Immature natural killer cell (primary cell): ENCODE data around the gene SLC25A28. TPM values are rescaled to one million over a fixed set of nuclear protein-coding genes. Genes with fewer than 3 reads are reported as not detected.
"Not testable (repeated sequence)": the region's sequence is repeated elsewhere in the genome, so short reads cannot be mapped to it uniquely, and the experiment has no call there.

Experiments used
- DNase-seq, 3 donors: peaks; one replicate each; pipeline ENCODE4 v3.0.0; 2022; ENCODE audit warnings: mixed read lengths in 1 of 3
- H3K27ac Mint-ChIP-seq, 6 donors: one replicate each; pipeline ENCODE4 v1.8.0; 2020; ENCODE audit warnings: mixed read lengths in 6 of 6, mild to moderate bottlenecking in 5 of 6, inconsistent platforms in 4 of 6, moderate library complexity in 3 of 6
- H3K27me3 Mint-ChIP-seq, 3 donors: one replicate each; pipeline ENCODE4 v1.8.0; 2020 to 2021; ENCODE audit warnings: low read depth in 3 of 3, mild to moderate bottlenecking in 3 of 3, mixed read lengths in 3 of 3, moderate library complexity in 3 of 3, inconsistent platforms in 1 of 3
- H3K36me3 Mint-ChIP-seq, 3 donors: one replicate each; pipeline ENCODE4 v1.8.0; 2020; ENCODE audit warnings: mixed read lengths in 3 of 3, inconsistent platforms in 2 of 3, mild to moderate bottlenecking in 2 of 3
- H3K4me1 Mint-ChIP-seq, 2 donors: one replicate each; pipeline ENCODE4 v1.8.0; 2020; ENCODE audit warnings: inconsistent platforms in 2 of 2, mild to moderate bottlenecking in 2 of 2, mixed read lengths in 2 of 2, moderate library complexity in 1 of 2
- H3K4me3 Mint-ChIP-seq, 5 donors: one replicate each; pipeline ENCODE4 v1.8.0; 2020; ENCODE audit warnings: mild to moderate bottlenecking in 5 of 5, mixed read lengths in 5 of 5, inconsistent platforms in 3 of 5, moderate library complexity in 3 of 5
- H3K9me3 Mint-ChIP-seq, 6 donors: one replicate each; pipeline ENCODE4 v1.8.0; 2020; ENCODE audit warnings: mild to moderate bottlenecking in 6 of 6, mixed read lengths in 6 of 6, inconsistent platforms in 4 of 6, moderate library complexity in 3 of 6
- polyA plus RNA-seq, 3 donors: library from polyadenylated mRNA; unstranded; fragments of 300-500 nt; fragmentation: Illumina TruSeq; gene quantifications; one replicate each; pipeline ENCODE4 v1.2.3, GENCODE V29; 2021

SLC25A28 gene
- polyA plus RNA-seq, 3 donors from 2014 or later = 12.5 to 21.0 (median 13.2) TPM

DNA sequence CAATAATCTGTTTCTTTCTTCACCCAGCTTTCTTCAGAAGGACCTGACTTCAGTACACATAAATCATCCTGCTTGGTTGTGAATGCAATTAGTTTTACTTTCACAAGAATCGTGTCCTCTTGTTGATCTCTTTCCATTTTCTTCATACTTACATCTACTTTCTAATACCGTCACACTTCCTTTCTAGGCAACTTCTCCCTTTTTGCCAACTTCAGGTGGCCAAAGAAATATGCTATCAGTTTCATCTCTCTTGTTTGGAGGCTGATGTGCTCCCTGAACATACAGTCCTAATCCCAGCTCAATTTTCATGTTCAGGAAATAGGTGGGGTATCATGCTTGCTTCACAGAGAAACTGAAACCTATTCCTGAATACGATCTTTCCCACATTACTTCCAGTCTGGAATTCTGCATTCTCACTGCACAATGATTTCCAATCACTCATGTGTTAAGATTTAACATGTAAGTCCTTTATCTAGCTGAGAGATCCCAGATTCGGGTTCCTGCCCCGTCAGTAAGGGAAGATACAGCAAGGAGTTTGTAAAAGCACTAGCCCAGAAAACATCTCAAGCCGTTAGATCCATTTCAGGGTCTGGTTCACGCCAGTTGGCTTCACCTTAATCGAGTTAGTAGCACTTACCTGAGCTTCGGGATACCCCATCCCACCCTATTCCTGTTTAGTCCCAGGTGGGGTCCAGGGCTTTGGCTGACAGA lies 994 bp downstream of the SLC25A28 start:
- H3K4me3 Mint-ChIP-seq = peak overlapping the region; percentile 77 to 89 (median 86)
- H3K36me3 Mint-ChIP-seq = peaks cover 0 to 4% (median 0%) of the 10 kb centered on the region in 3 donors
- no peaks in the 10 kb centered on the region for H3K9me3 Mint-ChIP-seq
- peak overlapping the region; percentile 76 to 90 (median 86) for H3K27ac Mint-ChIP-seq
- H3K4me1 Mint-ChIP-seq = peaks cover 49 to 63% of the 10 kb centered on the region in 2 donors
- peaks cover 0 to 7% (median 3%) of the 10 kb centered on the region in 3 donors for H3K27me3 Mint-ChIP-seq
- peak; percentile 10 to 28 (median 23) for DNase-seq

DNA sequence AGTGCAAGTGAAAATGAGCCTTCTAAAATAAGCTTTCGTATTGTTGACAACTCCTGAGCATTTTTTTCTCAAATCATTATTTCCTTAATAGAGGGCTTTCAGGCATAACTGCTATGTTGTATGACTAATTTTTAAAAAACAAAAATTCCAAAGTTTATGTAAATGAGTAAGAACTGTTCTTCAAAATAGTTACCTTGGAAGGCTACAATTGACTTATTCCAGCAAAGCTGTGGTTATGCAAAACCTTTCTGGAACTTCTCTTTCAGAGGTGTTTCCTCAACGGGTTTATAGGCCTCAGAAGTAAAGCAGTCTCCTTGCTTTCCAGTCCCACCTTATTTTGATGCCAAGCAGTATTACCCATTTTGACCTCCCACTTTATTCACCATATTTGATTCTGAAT lies 2.5 kb downstream of the SLC25A28 start:
- Mint-ChIP-seq H3K4me3 (peak overlapping the region in 3 of 5 donors; percentile 0 to 87 (median 21)), H3K36me3 (peaks cover 0 to 6% (median 0%) of the 10 kb centered on the region in 3 donors), H3K27ac (peak overlapping the region in 3 of 6 donors; percentile 7 to 90 (median 42)), H3K27me3 (peaks cover 0 to 7% (median 5%) of the 10 kb centered on the region in 3 donors), H3K9me3 (no peaks in the 10 kb centered on the region), H3K4me1 (peaks cover 49 to 62% of the 10 kb centered on the region in 2 donors)
- DNase-seq = no peak

DNA sequence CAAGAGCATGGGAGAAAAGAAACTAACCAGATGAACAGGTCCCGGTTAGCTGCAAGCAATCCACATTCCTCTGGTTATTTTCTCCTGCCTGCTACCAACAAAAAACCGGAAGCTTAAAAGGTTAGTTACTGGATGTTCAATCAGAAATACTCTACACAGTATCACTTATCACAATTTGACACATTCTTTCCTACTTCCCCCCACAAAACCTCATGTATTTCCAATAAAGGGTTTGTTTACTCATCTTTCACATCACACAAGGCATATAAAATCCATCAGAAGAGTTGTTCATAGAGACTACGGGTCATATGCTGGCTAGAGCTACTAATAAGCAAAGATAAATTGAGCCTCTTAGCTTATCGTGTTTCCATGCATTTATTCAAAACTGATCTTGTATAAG lies 4.8 kb downstream of the SLC25A28 start:
- no peak overlapping the region for H3K4me3 Mint-ChIP-seq
- H3K27me3 Mint-ChIP-seq = peaks cover 0 to 3% (median 2%) of the 10 kb centered on the region in 3 donors
- peaks cover 0 to 11% (median 3%) of the 10 kb centered on the region in 3 donors for H3K36me3 Mint-ChIP-seq
- no peaks in the 10 kb centered on the region for H3K9me3 Mint-ChIP-seq
- peak overlapping the region in 1 of 6 donors; percentile 18 for H3K27ac Mint-ChIP-seq
- peaks cover 40 to 57% of the 10 kb centered on the region in 2 donors for H3K4me1 Mint-ChIP-seq
- DNase-seq = no peak

DNA sequence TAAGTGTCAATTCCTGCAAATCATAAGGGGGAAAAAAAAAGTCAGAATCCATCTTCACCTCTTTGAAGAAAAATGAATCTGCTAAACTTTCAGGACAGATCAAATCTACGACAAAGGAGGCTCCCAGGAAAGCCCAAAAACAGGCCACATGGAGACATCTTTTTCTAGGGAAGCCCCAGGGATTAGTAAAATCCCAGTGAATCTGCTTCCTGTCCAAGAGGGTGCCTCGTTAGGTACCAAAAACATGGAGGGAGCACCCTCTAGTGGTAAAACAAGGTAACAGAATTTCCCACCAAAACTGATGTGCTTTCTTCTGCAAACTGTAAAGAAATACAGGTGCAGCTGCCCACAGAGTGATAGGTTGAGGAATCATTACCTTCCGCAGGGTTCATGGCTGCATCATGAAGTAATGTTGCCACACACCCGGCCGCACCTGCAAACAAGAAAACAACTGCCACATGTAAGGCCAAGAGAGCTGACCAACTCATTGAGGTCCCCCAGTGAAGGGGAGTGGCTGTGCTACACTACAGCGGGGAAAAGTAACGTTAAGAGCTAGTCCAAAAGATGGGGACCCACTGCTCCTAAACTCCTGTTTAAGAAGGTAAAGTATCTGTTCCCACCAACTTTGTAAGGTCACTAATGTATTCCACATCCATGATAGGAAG lies 7.9 kb downstream of the SLC25A28 start:
- Mint-ChIP-seq H3K36me3 (peaks cover 6 to 16% (median 9%) of the 10 kb centered on the region in 3 donors), H3K27me3 (peaks cover 0 to 4% (median 2%) of the 10 kb centered on the region in 3 donors), H3K9me3 (no peaks in the 10 kb centered on the region), H3K4me3 (no peak overlapping the region), H3K27ac (peak overlapping the region; percentile 3 to 64 (median 52)), H3K4me1 (peaks cover 19 to 33% of the 10 kb centered on the region in 2 donors)
- peak; percentile 40 to 47 (median 47) for DNase-seq

DNA sequence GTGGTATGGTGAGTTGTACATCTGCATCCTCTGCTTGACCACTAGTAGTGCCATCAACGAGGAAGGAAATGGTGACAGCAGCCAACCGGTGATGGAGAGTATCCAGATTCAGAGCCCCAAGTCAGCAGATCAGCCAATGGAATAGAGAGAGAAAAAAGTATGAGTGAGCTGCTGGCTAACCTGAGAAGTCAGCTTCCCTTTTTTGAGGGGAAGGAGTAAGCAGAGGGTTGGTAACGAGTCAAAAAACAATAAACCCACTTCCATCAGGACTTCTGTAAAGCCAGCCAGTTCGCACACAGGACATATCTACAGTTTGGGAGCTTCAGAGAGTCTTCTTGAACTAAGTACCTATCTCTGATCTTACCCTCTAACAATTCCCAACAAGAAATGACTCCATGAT lies 8.9 kb downstream of the SLC25A28 start:
- no peaks in the 10 kb centered on the region for H3K9me3 Mint-ChIP-seq
- peak overlapping the region in 2 of 6 donors; percentile 51 to 64 for H3K27ac Mint-ChIP-seq
- peaks cover 0 to 4% (median 2%) of the 10 kb centered on the region in 3 donors for H3K27me3 Mint-ChIP-seq
- no peak for DNase-seq
- peaks cover 15 to 23% of the 10 kb centered on the region in 2 donors for H3K4me1 Mint-ChIP-seq
- H3K4me3 Mint-ChIP-seq = no peak overlapping the region
- peaks cover 6 to 16% (median 9%) of the 10 kb centered on the region in 3 donors for H3K36me3 Mint-ChIP-seq

- Mint-ChIP-seq H3K4me3 (no peak overlapping the region), H3K36me3 (peaks cover 6 to 12% (median 9%) of the 10 kb centered on the region in 3 donors), H3K4me1 (peaks cover 9 to 12% of the 10 kb centered on the region in 2 donors), H3K9me3 (no peaks in the 10 kb centered on the region), H3K27ac (peak overlapping the region in 1 of 6 donors; percentile 34), H3K27me3 (peaks cover 0 to 4% (median 2%) of the 10 kb centered on the region in 3 donors)
- DNase-seq = no peak
Measured at GRCh38 chr10:99610221-99610620, 10.0 kb downstream of the SLC25A28 start.

DNA sequence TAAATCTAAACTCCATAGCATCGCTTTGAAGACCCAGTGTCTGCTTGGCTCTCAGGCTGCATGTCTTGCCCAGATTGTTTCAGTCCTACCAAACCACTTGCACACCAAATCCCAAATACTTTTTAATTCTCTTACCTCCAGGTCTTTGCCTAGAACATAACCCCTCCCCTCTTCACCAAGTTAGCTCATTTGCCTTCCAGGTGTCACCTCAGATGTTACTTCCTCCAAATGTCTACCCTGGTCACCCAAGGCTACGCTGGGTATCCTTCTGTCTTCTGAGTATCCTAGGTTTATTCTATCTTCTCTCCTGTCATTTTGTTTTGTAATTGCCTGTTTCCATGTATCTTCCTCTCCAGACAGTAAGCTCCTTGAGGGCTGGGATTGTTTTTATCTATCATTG lies 11.1 kb downstream of the SLC25A28 start:
- Mint-ChIP-seq H3K4me3 (no peak overlapping the region), H3K27me3 (peaks cover 0 to 4% (median 2%) of the 10 kb centered on the region in 3 donors), H3K9me3 (no peaks in the 10 kb centered on the region), H3K4me1 (peaks cover 7 to 12% of the 10 kb centered on the region in 2 donors), H3K27ac (no peak overlapping the region), H3K36me3 (peaks cover 6 to 12% (median 9%) of the 10 kb centered on the region in 3 donors)
- no peak for DNase-seq

DNA sequence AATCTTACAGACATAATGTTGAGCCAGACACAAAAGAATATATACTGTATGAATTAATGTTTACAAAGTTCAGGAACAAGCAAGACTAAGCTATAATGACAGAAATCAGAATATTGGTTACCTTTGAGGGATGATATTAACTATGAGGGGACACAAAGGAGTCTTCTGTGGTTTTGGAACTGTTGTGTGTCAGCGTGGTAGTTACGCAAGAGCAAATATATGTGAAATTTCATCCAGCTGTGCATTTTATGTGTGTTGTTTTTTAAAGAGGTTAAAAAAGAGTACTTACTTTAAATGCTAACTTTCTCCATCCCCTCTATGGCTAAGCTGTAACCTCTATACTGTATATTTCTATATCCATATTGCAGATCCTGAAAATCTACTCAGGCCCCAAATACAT lies 14.9 kb downstream of the SLC25A28 start:
- Mint-ChIP-seq H3K9me3 (no peaks in the 10 kb centered on the region), H3K27me3 (peaks cover 0 to 4% (median 0%) of the 10 kb centered on the region in 3 donors), H3K36me3 (peaks cover 3 to 9% (median 5%) of the 10 kb centered on the region in 3 donors), H3K4me1 (no peaks in the 10 kb centered on the region), H3K27ac (no peak overlapping the region), H3K4me3 (no peak overlapping the region)
- no peak for DNase-seq

GRCh38 chr10:99604862-99605261 lies 15.4 kb downstream of the SLC25A28 start:
- H3K27me3 Mint-ChIP-seq = peaks cover 0 to 4% (median 2%) of the 10 kb centered on the region in 3 donors
- H3K4me3 Mint-ChIP-seq = no peak overlapping the region
- no peak overlapping the region for H3K27ac Mint-ChIP-seq
- H3K4me1 Mint-ChIP-seq = no peaks in the 10 kb centered on the region
- H3K9me3 Mint-ChIP-seq = no peaks in the 10 kb centered on the region
- DNase-seq = no peak
- H3K36me3 Mint-ChIP-seq = peaks cover 0 to 9% (median 0%) of the 10 kb centered on the region in 3 donors

GRCh38 chr10:99598781-99599509 lies 21.3 kb downstream of the SLC25A28 start:
- no peak overlapping the region for H3K4me3 Mint-ChIP-seq
- H3K36me3 Mint-ChIP-seq = no peaks in the 10 kb centered on the region
- no peaks in the 10 kb centered on the region for H3K4me1 Mint-ChIP-seq
- H3K9me3 Mint-ChIP-seq = no peaks in the 10 kb centered on the region
- DNase-seq = no peak
- no peak overlapping the region for H3K27ac Mint-ChIP-seq
- peaks cover 0 to 5% (median 4%) of the 10 kb centered on the region in 3 donors for H3K27me3 Mint-ChIP-seq

- no peaks in the 10 kb centered on the region for H3K4me1 Mint-ChIP-seq
- no peaks in the 10 kb centered on the region for H3K36me3 Mint-ChIP-seq
- H3K27me3 Mint-ChIP-seq = peaks cover 0 to 5% (median 4%) of the 10 kb centered on the region in 3 donors
- no peak overlapping the region for H3K27ac Mint-ChIP-seq
- no peak overlapping the region for H3K4me3 Mint-ChIP-seq
- DNase-seq = no peak
- no peaks in the 10 kb centered on the region for H3K9me3 Mint-ChIP-seq
Measured at GRCh38 chr10:99598011-99598410, 22.2 kb downstream of the SLC25A28 start.

- H3K27ac Mint-ChIP-seq, H3K4me3 Mint-ChIP-seq, H3K36me3 Mint-ChIP-seq, H3K4me1 Mint-ChIP-seq, H3K27me3 Mint-ChIP-seq, DNase-seq, H3K9me3 Mint-ChIP-seq: not testable (repeated sequence)
Measured at GRCh38 chr10:99596708-99597107, 23.5 kb downstream of the SLC25A28 start.

DNA sequence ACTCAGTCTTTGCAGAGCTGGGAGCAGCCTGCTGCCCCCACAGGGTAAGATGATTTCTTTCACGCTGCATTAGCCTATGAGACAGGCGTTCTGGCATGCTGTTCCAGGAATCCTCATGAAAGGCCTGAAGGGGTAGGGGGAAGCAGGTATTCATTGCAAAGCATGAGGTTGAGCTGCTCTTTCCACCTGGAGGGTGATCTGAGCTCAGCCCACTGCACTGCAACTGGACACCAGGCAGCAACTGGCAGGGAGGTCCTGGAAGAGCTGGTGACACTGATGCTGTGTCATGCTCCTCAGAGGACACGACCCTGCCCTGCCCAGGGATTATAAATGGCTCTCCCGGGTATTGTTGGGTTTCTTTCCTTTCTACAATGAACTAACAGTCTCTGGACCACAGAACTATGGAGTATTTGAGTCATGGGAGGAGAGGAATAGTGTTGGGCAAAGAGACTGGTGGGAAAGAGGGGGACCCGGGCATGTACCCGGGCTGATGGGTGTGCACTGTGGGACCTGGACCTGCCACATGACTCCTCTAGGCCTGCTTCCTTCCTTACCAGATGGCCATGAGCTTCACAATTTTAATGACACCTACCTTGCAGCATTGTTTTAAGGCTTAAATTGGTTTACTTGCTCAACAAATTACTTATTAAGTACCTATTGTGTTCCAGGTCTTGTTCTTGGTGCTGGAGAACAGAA lies 24.3 kb downstream of the SLC25A28 start:
- Mint-ChIP-seq H3K4me3 (no peak overlapping the region), H3K27ac (no peak overlapping the region), H3K4me1 (no peaks in the 10 kb centered on the region), H3K27me3 (peaks cover 4 to 5% (median 5%) of the 10 kb centered on the region in 3 donors), H3K36me3 (no peaks in the 10 kb centered on the region), H3K9me3 (no peaks in the 10 kb centered on the region)
- DNase-seq = no peak
